ENCODE data around the gene GNRH2.

DNA sequence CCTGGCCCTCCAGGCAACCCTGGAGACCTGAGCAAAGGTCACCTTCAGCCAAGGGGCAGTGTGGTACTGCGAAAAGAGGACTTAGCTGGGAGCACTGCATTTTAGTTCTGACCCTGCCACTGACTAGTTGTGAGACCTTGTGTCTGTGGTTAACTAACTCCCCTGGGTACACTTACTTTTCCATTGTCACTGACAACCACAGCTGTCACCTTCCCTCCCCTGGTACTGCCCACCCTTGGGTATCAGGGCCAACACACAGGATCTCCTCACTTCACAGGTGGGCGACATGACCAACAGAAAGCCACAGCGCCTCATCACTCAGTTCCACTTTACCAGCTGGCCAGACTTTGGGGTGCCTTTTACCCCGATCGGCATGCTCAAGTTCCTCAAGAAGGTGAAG, 21.6 kb upstream of the GNRH2 start:
- TF ChIP-seq, protein P1, sequence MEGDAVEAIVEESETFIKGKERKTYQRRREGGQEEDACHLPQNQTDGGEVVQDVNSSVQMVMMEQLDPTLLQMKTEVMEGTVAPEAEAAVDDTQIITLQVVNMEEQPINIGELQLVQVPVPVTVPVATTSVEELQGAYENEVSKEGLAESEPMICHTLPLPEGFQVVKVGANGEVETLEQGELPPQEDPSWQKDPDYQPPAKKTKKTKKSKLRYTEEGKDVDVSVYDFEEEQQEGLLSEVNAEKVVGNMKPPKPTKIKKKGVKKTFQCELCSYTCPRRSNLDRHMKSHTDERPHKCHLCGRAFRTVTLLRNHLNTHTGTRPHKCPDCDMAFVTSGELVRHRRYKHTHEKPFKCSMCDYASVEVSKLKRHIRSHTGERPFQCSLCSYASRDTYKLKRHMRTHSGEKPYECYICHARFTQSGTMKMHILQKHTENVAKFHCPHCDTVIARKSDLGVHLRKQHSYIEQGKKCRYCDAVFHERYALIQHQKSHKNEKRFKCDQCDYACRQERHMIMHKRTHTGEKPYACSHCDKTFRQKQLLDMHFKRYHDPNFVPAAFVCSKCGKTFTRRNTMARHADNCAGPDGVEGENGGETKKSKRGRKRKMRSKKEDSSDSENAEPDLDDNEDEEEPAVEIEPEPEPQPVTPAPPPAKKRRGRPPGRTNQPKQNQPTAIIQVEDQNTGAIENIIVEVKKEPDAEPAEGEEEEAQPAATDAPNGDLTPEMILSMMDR (IDR thresholded peaks at IDR 0.05) = no peak
- TF ChIP-seq EZH2phosphoT487 (IDR thresholded peaks at IDR 0.05) (no peak), EZH2 (IDR thresholded peaks at IDR 0.05) (no peak)

Measured in neural progenitor cell (in vitro differentiated cells).